Stimulated activated naive CD4-positive, alpha-beta T cell treated with Interleukin-2 at 50 U/mL for 16 hours (primary cell): ENCODE data around the gene HCST.
"Not testable (repeated sequence)": the region's sequence is repeated elsewhere in the genome, so short reads cannot be mapped to it uniquely, and the experiment has no call there.

ENCODE experiments used
- DNase-seq: peaks from one replicate; lab custom pipeline; 2025; lab: John Stamatoyannopoulos, UW

HCST gene, protein sequence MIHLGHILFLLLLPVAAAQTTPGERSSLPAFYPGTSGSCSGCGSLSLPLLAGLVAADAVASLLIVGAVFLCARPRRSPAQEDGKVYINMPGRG

DNA sequence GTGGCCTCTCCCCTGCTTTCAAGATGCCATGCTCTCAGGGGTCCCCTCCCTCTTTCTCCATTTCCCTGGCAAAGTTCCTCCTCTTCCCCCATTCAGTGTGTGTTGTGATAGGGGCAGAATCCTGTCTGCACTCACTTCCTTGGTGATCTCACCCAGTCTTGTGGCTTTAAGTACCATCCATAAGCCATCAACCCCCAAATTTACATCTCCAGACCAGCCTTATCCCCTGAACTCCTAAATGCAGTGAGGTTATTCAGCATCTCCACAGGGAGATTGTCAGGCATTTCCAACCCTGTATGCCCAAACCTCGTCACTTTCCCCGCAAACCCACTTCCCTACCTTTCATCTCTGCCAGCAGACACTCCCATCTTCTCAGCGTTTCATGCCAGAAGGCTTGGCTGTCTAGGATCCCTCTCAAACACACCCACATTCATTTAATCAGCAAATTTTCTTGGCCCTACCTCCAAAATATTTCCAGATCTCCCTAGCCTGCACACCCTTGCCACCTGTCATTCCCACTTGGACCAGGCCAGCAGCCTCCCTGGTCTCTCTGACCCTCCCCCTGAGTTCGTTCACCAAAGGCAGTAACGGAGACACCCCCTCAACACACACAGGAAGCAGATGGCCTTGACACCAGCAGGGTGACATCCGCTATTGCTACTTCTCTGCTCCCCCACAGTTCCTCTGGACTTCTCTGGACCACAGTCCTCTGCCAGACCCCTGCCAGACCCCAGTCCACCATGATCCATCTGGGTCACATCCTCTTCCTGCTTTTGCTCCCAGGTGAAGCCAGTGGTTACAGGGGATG lies at the start of gene HCST:
HCST (plus strand) TSS at position 676 of the 808 bp plus-strand sequence; CDS start at position 741, 65 bp downstream.
- peak; percentile 20 for DNase-seq

- no peak for DNase-seq
These were observed 49.1 kb upstream of the HCST start for GRCh38 chr19:35853038-35853756.

DNA sequence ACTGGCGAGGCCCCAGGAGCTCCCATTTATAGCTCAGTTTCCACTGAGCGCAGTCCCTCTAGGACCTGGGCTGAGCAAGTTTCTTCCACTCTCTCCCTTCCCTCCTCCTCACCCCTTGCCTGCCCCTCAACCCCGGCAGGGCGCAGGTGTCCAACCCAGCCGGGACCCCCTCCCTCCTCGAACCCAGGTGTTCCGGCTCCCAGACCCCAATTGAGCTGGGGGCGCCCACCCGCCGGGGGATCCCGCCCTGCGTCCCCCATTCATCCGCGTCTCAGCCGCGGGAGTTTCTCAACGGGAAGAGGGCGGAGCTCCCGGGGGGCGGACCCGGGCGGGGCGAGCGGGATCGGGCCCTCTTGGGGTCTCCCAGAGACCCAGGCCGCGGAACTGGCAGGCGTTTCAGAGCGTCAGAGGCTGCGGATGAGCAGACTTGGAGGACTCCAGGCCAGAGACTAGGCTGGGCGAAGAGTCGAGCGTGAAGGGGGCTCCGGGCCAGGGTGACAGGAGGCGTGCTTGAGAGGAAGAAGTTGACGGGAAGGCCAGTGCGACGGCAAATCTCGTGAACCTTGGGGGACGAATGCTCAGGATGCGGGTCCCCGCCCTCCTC lies 45.7 kb upstream of the HCST start, which contains the start of gene KIRREL2:
KIRREL2 (plus strand) TSS at position 366 of the 604 bp plus-strand sequence; CDS start at position 575, 209 bp downstream.
- peak; percentile 17 for DNase-seq

GRCh38 chr19:35858311-35858710 lies 44.0 kb upstream of the HCST start:
- no peak for DNase-seq

DNA sequence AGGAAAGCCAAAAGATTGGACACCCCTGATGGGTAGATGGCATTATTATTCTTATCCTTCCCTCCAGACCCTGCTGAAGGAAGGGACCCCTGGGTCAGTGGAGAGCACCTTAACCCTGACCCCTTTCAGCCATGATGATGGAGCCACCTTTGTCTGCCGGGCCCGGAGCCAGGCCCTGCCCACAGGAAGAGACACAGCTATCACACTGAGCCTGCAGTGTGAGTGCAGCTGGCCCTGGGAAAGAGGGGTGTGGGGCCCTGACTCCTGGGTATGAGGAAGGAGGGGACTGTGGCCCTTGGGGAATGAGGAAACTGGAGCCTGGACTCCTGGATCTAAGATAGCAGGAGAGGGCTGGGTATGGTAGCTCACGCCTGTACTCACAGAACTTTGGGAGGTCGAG lies 42.9 kb upstream of the HCST start:
- no peak for DNase-seq

DNA sequence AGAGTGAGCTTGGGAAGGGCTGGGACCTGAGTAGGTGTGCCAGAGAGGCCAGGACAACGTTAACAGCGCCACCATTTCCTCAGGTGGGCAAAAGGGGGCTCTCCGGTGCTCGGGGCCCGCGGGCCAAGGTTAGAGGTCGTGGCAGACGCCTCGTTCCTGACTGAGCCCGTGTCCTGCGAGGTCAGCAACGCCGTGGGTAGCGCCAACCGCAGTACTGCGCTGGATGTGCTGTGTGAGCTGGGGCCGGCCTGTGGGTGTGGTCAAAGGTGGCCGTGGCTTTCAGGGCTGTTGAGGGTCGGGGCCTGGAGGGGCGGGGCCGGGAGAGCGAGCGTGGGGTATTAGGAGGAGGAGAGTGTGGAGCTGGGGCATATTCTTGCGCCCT lies 41.9 kb upstream of the HCST start:
- DNase-seq: no peak

DNA sequence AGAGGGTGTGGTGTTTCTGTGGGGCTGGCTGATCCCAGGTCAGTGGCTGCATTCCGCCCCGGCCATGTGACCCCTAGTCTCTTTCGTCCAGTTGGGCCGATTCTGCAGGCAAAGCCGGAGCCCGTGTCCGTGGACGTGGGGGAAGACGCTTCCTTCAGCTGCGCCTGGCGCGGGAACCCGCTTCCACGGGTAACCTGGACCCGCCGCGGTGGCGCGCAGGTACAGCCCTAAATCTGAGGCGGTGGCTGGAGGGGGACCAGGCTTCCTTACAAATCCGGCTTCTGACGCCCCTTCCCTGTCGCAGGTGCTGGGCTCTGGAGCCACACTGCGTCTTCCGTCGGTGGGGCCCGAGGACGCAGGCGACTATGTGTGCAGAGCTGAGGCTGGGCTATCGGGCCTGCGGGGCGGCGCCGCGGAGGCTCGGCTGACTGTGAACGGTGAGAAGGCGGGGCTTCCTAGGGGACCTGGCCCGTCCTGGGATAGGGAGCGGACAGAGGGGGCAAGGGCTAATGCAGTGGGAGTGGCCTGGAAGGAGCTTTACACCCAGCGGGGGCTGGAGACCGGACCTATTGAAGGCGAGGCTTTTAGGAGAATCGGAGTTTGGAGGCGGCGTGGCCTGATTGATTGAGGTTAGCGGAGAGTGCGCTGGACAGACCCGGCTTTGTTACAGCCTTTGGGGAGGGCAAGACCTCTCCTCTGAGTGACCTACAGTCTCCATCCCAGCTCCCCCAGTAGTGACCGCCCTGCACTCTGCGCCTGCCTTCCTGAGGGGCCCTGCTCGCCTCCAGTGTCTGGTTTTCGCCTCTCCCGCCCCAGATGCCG lies 41.3 kb upstream of the HCST start:
- DNase-seq: no peak

GRCh38 chr19:35861640-35862160 lies 40.6 kb upstream of the HCST start:
- DNase-seq: no peak

- no peak for DNase-seq
These were observed 39.8 kb upstream of the HCST start for GRCh38 chr19:35862528-35862927.

DNA sequence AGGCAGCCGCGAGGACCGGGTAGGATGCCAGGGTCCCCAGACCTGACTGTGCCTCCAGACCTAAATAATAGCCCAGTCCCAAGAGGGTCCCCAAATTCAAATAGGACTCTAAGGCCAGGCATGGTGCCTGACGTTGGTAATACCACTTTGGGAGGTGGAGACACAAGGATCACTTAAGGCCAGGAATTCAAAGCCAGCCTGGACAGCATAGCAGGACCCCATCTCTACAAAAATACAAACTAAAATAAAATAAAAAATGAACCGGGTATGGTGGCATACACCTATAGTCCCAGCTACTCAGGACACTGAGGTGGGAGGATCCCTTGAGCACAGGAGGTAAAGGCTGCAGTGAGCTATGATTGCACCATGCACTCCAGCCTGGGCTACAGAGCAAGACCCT lies 39.3 kb upstream of the HCST start:
- DNase-seq: no peak

DNA sequence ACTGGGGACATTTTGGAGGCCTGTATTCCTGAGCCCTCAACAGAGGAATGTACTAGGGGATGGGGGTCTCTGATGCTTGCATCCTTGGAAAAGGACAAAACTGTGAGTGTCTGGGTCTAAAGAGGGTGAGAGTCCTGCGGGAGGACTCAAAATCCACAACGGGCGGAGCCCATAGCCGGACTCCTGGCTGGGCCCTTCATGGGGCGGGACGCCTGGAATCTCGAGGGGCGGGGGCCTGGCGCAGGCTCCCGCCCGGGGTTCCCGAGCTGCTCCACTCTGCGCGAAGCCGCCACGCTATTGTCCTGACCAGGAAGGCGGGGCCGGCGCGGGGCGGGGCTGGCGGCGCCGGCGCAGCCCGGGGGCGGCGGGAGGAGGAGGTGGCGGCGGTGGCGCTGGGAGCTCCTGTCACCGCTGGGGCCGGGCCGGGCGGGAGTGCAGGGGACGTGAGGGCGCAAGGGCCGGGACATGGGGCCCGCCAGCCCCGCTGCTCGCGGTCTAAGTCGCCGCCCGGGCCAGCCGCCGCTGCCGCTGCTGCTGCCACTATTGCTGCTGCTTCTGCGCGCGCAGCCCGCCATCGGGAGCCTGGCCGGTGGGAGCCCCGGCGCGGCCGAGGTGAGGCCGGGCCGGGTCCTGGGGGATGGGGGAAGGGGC lies 34.0 kb upstream of the HCST start, which contains the start of gene APLP1:
APLP1 (plus strand) TSS at position 403 of the 651 bp plus-strand sequence; CDS start at position 466, 63 bp downstream.
- DNase-seq: peak; percentile 75

DNA sequence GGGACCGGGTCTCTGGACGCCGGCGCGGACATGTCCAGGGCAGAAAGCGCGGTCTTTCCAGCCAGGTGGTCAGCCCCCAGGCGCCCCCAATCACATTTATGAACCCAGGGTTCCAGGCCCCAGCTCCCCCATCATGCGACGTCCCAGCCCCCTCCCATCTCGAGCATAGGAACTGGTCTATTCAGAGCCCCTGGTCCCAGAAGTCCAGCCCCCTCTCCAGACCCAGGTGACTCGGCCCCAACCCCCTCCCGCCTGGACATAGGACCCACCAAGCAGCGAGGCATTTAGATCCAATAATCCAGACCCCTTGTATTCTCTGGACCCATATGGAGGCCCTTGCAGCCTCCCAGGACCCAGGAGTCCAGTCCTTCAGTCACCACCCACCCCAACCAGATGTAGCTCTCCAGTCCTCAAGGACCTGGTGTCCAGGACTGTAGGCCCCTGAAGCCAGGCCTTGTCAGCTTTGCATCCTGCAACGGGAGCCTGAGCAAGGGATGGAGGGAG lies 33.5 kb upstream of the HCST start:
- DNase-seq: no peak

- peak; percentile 78 for DNase-seq
These were observed 32.8 kb upstream of the HCST start for GRCh38 chr19:35869327-35870123.

GRCh38 chr19:35870124-35870736 lies 32.1 kb upstream of the HCST start:
- DNase-seq: not testable (repeated sequence)

- no peak for DNase-seq
These were observed 31.5 kb upstream of the HCST start for GRCh38 chr19:35870798-35871197.

DNA sequence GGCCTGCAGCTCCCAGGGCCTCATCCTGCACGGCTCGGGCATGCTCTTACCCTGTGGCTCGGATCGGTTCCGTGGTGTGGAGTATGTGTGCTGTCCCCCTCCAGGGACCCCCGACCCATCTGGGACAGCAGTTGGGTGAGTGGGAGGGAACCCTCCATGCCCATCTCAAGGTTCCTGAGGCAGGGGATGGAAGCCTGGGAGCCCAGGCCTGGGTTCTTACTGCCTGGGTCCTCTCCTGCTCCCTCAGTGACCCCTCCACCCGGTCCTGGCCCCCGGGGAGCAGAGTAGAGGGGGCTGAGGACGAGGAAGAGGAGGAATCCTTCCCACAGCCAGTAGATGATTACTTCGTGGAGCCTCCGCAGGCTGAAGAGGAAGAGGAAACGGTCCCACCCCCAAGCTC lies 30.7 kb upstream of the HCST start:
- no peak for DNase-seq

GRCh38 chr19:35872180-35872579 lies 30.1 kb upstream of the HCST start:
- DNase-seq: no peak

GRCh38 chr19:35874392-35874930 lies 27.9 kb upstream of the HCST start:
- no peak for DNase-seq

- no peak for DNase-seq
These were observed 23.3 kb upstream of the HCST start for GRCh38 chr19:35879068-35879467.
